Hepatocyte (in vitro differentiated cells): Measurements from ENCODE around the gene HELZ2. TPM values are rescaled to one million over a fixed set of nuclear protein-coding genes. Genes with fewer than 3 reads are reported as not detected.
"Not testable (repeated sequence)": the region's sequence is repeated elsewhere in the genome, so short reads cannot be mapped to it uniquely, and the experiment has no call there.

ENCODE experiments used
- DNase-seq: peaks from one replicate; pipeline ENCODE4 v3.0.0-alpha.2; 2016; ENCODE audit warnings: low spot score
- H2AFZ ChIP-seq: fragments of 200-600 bp; sonication (generic); 2 replicates; pipeline ENCODE4 v1.6.0; 2016; ENCODE audit warnings: antibody characterized with exemption, mild to moderate bottlenecking
- H3K27ac ChIP-seq: fragments of 200-600 bp; sonication (generic); 2 replicates; pipeline ENCODE4 v1.5.1; 2016; ENCODE audit warnings: mild to moderate bottlenecking
- H3K27me3 ChIP-seq: fragments of 200-600 bp; sonication (generic); 2 replicates; pipeline ENCODE4 v1.6.1; 2016
- H3K36me3 ChIP-seq: fragments of 200-600 bp; sonication (generic); replicated peaks from 2 replicates; pipeline ENCODE4 v1.5.1; 2016; ENCODE audit warnings: low read depth; ENCODE audit not compliant: insufficient read depth
- H3K4me1 ChIP-seq: fragments of 200-600 bp; sonication (generic); 2 replicates; pipeline ENCODE4 v1.5.1; 2016; ENCODE audit warnings: mild to moderate bottlenecking, moderate library complexity; ENCODE audit not compliant: insufficient read depth
- H3K4me2 ChIP-seq: fragments of 200-600 bp; sonication (generic); 2 replicates; pipeline ENCODE4 v1.6.0; 2016
- H3K4me3 ChIP-seq: fragments of 200-600 bp; sonication (generic); 2 replicates; pipeline ENCODE4 v1.5.1; 2016; ENCODE audit warnings: mild to moderate bottlenecking
- H3K79me2 ChIP-seq: fragments of 200-600 bp; sonication (generic); 2 replicates; pipeline ENCODE4 v1.6.0; 2017; ENCODE audit warnings: mild to moderate bottlenecking
- H3K9me2 ChIP-seq: fragments of 200-600 bp; sonication (generic); replicated peaks from 2 replicates; pipeline ENCODE4 v1.6.0; 2017; ENCODE audit warnings: mild to moderate bottlenecking; ENCODE audit not compliant: insufficient read depth
- H3K9me3 ChIP-seq: fragments of 200-600 bp; sonication (generic); 2 replicates; pipeline ENCODE4 v1.5.1; 2016; ENCODE audit warnings: low read depth, mild to moderate bottlenecking
- H4K20me1 ChIP-seq: fragments of 200-600 bp; sonication (generic); 2 replicates; pipeline ENCODE4 v1.6.0; 2016; ENCODE audit warnings: mild to moderate bottlenecking; ENCODE audit not compliant: insufficient read depth, poor library complexity, severe bottlenecking
- EZH2 ChIP-seq: fragments of 200-600 bp; sonication (generic); IDR thresholded peaks from 2 replicates; pipeline ENCODE4 v1.6.1; 2016; ENCODE audit warnings: antibody characterized with exemption, mild to moderate bottlenecking, borderline replicate concordance
- EZH2phosphoT487 ChIP-seq: fragments of 200-600 bp; sonication (generic); IDR thresholded peaks from one replicate; pipeline ENCODE4 v1.6.1; 2018; ENCODE audit warnings: antibody characterized with exemption, mild to moderate bottlenecking, low read depth, moderate library complexity; ENCODE audit not compliant: unreplicated experiment, severe bottlenecking
- WGBS: methylation state at CpG from one replicate; pipeline ENCODE4 v1.1.6; 2016; ENCODE audit warnings: low lambda C conversion rate; ENCODE audit errors: missing lambda C conversion rate; 5-methylcytosine and 5-hydroxymethylcytosine counted together
- polyA plus RNA-seq: library from polyadenylated mRNA; unstranded; fragments of >200 nt; fragmentation: Nextera tagmentation; extraction: Ambion mirVana; gene quantifications from 2 replicates; pipeline ENCODE4 v1.2.1, GENCODE V29; 2016
- total RNA-seq: library from RNA; depleted of rRNA; stranded (reverse); fragments of >200 nt; gene quantifications from 2 replicates; pipeline ENCODE4 v1.2.3, GENCODE V29; 2014
- TF ChIP-seq, protein P1 (sequence below): fragments of 200-600 bp; sonication (generic); IDR thresholded peaks from 2 replicates; pipeline ENCODE4 v1.5.1; 2016; ENCODE audit warnings: antibody characterized with exemption, mild to moderate bottlenecking; ENCODE audit not compliant: poor library complexity

Gene HELZ2
- total and polyA plus RNA-seq, 2 experiments from 2014 or later, result 4.6 to 17.0 TPM

- not testable (repeated sequence) for H4K20me1 ChIP-seq, H3K27ac ChIP-seq, DNase-seq, H2AFZ ChIP-seq, H3K36me3 ChIP-seq, H3K9me3 ChIP-seq, H3K4me1 ChIP-seq, H3K9me2 ChIP-seq, H3K4me3 ChIP-seq, H3K4me2 ChIP-seq, H3K27me3 ChIP-seq
- TF ChIP-seq, protein P1, sequence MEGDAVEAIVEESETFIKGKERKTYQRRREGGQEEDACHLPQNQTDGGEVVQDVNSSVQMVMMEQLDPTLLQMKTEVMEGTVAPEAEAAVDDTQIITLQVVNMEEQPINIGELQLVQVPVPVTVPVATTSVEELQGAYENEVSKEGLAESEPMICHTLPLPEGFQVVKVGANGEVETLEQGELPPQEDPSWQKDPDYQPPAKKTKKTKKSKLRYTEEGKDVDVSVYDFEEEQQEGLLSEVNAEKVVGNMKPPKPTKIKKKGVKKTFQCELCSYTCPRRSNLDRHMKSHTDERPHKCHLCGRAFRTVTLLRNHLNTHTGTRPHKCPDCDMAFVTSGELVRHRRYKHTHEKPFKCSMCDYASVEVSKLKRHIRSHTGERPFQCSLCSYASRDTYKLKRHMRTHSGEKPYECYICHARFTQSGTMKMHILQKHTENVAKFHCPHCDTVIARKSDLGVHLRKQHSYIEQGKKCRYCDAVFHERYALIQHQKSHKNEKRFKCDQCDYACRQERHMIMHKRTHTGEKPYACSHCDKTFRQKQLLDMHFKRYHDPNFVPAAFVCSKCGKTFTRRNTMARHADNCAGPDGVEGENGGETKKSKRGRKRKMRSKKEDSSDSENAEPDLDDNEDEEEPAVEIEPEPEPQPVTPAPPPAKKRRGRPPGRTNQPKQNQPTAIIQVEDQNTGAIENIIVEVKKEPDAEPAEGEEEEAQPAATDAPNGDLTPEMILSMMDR, result peak; percentile 9
- peaks cover 11% of the 10 kb centered on the region for H3K79me2 ChIP-seq
- 96% methylated on average over 18 of the region's 18 CpGs for WGBS
Measured at GRCh38 chr20:63613863-63614594, 40.0 kb upstream of the HELZ2 start.

GRCh38 chr20:63612276-63612931 is 38.4 kb upstream of the HELZ2 start:
- peaks cover 10% of the 10 kb centered on the region for H3K79me2 ChIP-seq
- no peak for DNase-seq
- no peak overlapping the region for H3K4me2 ChIP-seq
- H3K36me3 ChIP-seq, result no peaks in the 10 kb centered on the region
- no peak overlapping the region for H3K4me3 ChIP-seq
- H2AFZ ChIP-seq, result no peak overlapping the region
- TF ChIP-seq, protein P1, result no peak
- no peak for TF ChIP-seq EZH2
- no peak for TF ChIP-seq EZH2phosphoT487
- 90% methylated on average over 20 of the region's 20 CpGs for WGBS
- no peaks in the 10 kb centered on the region for H3K4me1 ChIP-seq
- no peak overlapping the region for H3K27ac ChIP-seq
- no peaks in the 10 kb centered on the region for H3K9me3 ChIP-seq
- H4K20me1 ChIP-seq, result no peaks in the 10 kb centered on the region
- no peaks in the 10 kb centered on the region for H3K9me2 ChIP-seq
- no peaks in the 10 kb centered on the region for H3K27me3 ChIP-seq

DNA sequence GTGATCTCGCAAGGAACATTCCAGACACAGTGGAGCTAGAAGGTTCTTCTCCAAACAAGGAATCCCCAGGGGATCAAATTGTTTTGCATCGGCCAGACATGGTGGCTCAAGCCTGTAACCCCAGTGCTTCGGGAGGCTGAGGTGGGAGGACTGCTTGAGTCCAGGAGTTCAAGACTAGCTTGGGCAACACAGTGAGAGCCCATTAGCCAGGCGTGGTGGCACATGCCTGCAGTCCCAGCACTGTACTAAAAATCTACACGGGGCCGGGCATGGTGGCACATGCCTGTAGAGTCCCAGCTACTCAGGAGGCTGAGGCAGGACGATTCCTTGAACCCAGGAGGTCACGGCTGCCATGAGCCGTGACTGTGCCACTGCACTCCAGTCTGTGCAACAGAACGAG is 37.6 kb upstream of the HELZ2 start:
- H3K9me3 ChIP-seq, result no peaks in the 10 kb centered on the region
- no peaks in the 10 kb centered on the region for H4K20me1 ChIP-seq
- no peak overlapping the region for H2AFZ ChIP-seq
- H3K4me1 ChIP-seq, result no peaks in the 10 kb centered on the region
- no peaks in the 10 kb centered on the region for H3K9me2 ChIP-seq
- no peaks in the 10 kb centered on the region for H3K27me3 ChIP-seq
- H3K79me2 ChIP-seq, result peaks cover 10% of the 10 kb centered on the region
- no peak for DNase-seq
- no peaks in the 10 kb centered on the region for H3K36me3 ChIP-seq
- no peak overlapping the region for H3K4me3 ChIP-seq
- H3K27ac ChIP-seq, result no peak overlapping the region
- TF ChIP-seq, protein P1, result no peak
- no peak for TF ChIP-seq EZH2phosphoT487
- TF ChIP-seq EZH2, result no peak
- no peak overlapping the region for H3K4me2 ChIP-seq
- WGBS, result 98% methylated on average over 10 of the region's 10 CpGs
